OCI-LY3 (cell line): ENCODE results near the gene TCF4.
A peak's percentile ranks its signal among the peaks of the same experiment; 100 is the strongest.

ENCODE experiments used
- H2AFZ ChIP-seq: fragments of 200-600, 300-600 bp; shearing (Covaris generic); 2 replicates; pipeline ENCODE4 v1.6.0; 2014; ENCODE audit warnings: antibody characterized with exemption, low read depth, low read length
- H3K27ac ChIP-seq: fragments of 200-600, 300-600 bp; sonication (generic); 2 replicates; pipeline ENCODE4 v1.5.1; 2014; ENCODE audit warnings: mild to moderate bottlenecking, low read length, moderate library complexity, mixed read lengths
- H3K27me3 ChIP-seq: fragments of 200-600, 300-600 bp; sonication (generic); 2 replicates; pipeline ENCODE4 v1.6.1; 2014; ENCODE audit warnings: low read depth, low read length, mixed read lengths
- H3K36me3 ChIP-seq: fragments of 200-600, 300-600 bp; sonication (generic); replicated peaks from 2 replicates; pipeline ENCODE3; 2014; ENCODE audit warnings: low read depth, low read length, mixed read lengths
- H3K4me1 ChIP-seq: fragments of 300-600, 200-600 bp; sonication (generic); 2 replicates; pipeline ENCODE4 v1.6.1; 2014; ENCODE audit warnings: low read length, mixed read lengths
- H3K4me2 ChIP-seq: fragments of 200-600, 300-600 bp; sonication (generic); 2 replicates; pipeline ENCODE4 v1.6.1; 2014; ENCODE audit warnings: low read length, mixed read lengths
- H3K4me3 ChIP-seq: fragments of 300-600, 200-600 bp; sonication (generic); 2 replicates; pipeline ENCODE4 v1.5.1; 2014; ENCODE audit warnings: antibody characterized with exemption, mild to moderate bottlenecking, low read length, moderate library complexity
- H3K79me2 ChIP-seq: fragments of 300-600, 200-600 bp; shearing (Covaris generic); 2 replicates; pipeline ENCODE4 v1.6.1; 2014; ENCODE audit warnings: mild to moderate bottlenecking, low read length, mixed read lengths
- H3K9ac ChIP-seq: fragments of 300-600, 200-600 bp; shearing (Covaris generic); 2 replicates; pipeline ENCODE4 v1.6.0; 2014; ENCODE audit warnings: mild to moderate bottlenecking, low read length, moderate library complexity
- H3K9me3 ChIP-seq: fragments of 200-600, 300-600 bp; shearing (Covaris generic); 2 replicates; pipeline ENCODE4 v1.6.1; 2014; ENCODE audit warnings: low read length, mixed read lengths; ENCODE audit not compliant: insufficient read depth
- H4K20me1 ChIP-seq: fragments of 200-600, 300-600 bp; sonication (generic); 2 replicates; pipeline ENCODE4 v1.6.1; 2016; ENCODE audit warnings: low read length, mixed read lengths; ENCODE audit not compliant: insufficient read depth
- CTCF ChIP-seq: fragments of 200-600, 300-600 bp; sonication (generic); IDR thresholded peaks from 2 replicates; pipeline ENCODE4 v1.5.1; 2014; ENCODE audit warnings: antibody characterized with exemption, low read length, low read depth
- EZH2phosphoT487 ChIP-seq: fragments of 200-600 bp; shearing (Covaris generic); IDR thresholded peaks from 2 replicates; pipeline ENCODE4 v1.6.1; 2018; ENCODE audit warnings: antibody characterized with exemption, mixed run types, low read depth

The TCF4 gene

GRCh38 chr18:55489034-55489986 is 98.7 kb downstream of the TCF4 start:
- peak overlapping the region; percentile 47 for H3K4me2 ChIP-seq
- H3K4me3 ChIP-seq = peak overlapping the region; percentile 20
- TF ChIP-seq CTCF (no peak), EZH2phosphoT487 (peak; percentile 78; the same call in 1 of the 2 replicates)
- H3K9ac ChIP-seq = no peak overlapping the region
- H3K36me3 ChIP-seq = peaks cover 74% of the 10 kb centered on the region
- H3K9me3 ChIP-seq = no peaks in the 10 kb centered on the region
- H3K27ac ChIP-seq = peak overlapping the region; percentile 16
- H2AFZ ChIP-seq = no peak overlapping the region
- H4K20me1 ChIP-seq = peaks cover 100% of the 10 kb centered on the region
- H3K79me2 ChIP-seq = peaks cover 100% of the 10 kb centered on the region
- no peaks in the 10 kb centered on the region for H3K27me3 ChIP-seq
- H3K4me1 ChIP-seq = peaks cover 82% of the 10 kb centered on the region

- Histone ChIP-seq H3K9ac (no peak overlapping the region), H2AFZ (no peak overlapping the region), H4K20me1 (peaks cover 100% of the 10 kb centered on the region), H3K4me2 (peak overlapping the region; percentile 47; the same call in 1 of the 2 replicates), H3K4me1 (peaks cover 86% of the 10 kb centered on the region), H3K27me3 (no peaks in the 10 kb centered on the region), H3K79me2 (peaks cover 100% of the 10 kb centered on the region), H3K4me3 (no peak overlapping the region), H3K27ac (no peak overlapping the region), H3K36me3 (peaks cover 78% of the 10 kb centered on the region), H3K9me3 (no peaks in the 10 kb centered on the region)
- TF ChIP-seq CTCF = no peak
- TF ChIP-seq EZH2phosphoT487 = no peak
Observed at GRCh38 chr18:55488473-55488872, 99.5 kb downstream of the TCF4 start.

GRCh38 chr18:55487997-55488396 is 100.0 kb downstream of the TCF4 start:
- Histone ChIP-seq H3K4me1 (peaks cover 84% of the 10 kb centered on the region), H3K36me3 (peaks cover 79% of the 10 kb centered on the region), H4K20me1 (peaks cover 100% of the 10 kb centered on the region), H3K27ac (no peak overlapping the region), H3K27me3 (no peaks in the 10 kb centered on the region), H3K9ac (no peak overlapping the region), H3K79me2 (peaks cover 100% of the 10 kb centered on the region), H3K9me3 (no peaks in the 10 kb centered on the region), H2AFZ (no peak overlapping the region), H3K4me3 (no peak overlapping the region), H3K4me2 (no peak overlapping the region)
- TF ChIP-seq EZH2phosphoT487 = no peak
- no peak for TF ChIP-seq CTCF

GRCh38 chr18:55486936-55487335 is 101.1 kb downstream of the TCF4 start:
- Histone ChIP-seq H3K9ac (no peak overlapping the region), H3K4me3 (no peak overlapping the region), H2AFZ (no peak overlapping the region), H3K79me2 (peaks cover 100% of the 10 kb centered on the region), H3K27me3 (no peaks in the 10 kb centered on the region), H3K4me1 (peaks cover 73% of the 10 kb centered on the region), H3K36me3 (peaks cover 81% of the 10 kb centered on the region), H3K9me3 (no peaks in the 10 kb centered on the region), H3K27ac (no peak overlapping the region), H4K20me1 (peaks cover 100% of the 10 kb centered on the region), H3K4me2 (no peak overlapping the region)
- TF ChIP-seq CTCF = no peak
- TF ChIP-seq EZH2phosphoT487 = no peak
